Mammary epithelial cell (primary cell): Measurements from ENCODE around the gene MAP6.

ENCODE experiments used
- CTCF ChIP-seq, 2 donors: IDR thresholded peaks in 1 of 2; conservative IDR thresholded peaks in 1 of 2; 2 replicates each; pipeline ENCODE4 v1.5.1; 2011 to 2012; ENCODE audit warnings: inconsistent platforms in 2 of 2, low read length in 2 of 2, mild to moderate bottlenecking in 2 of 2, control low read depth in 1 of 2, low read depth in 1 of 2; ENCODE audit not compliant: insufficient read depth in 1 of 2; ENCODE audit errors: extremely low read depth in 1 of 2
- EZH2 ChIP-seq: IDR thresholded peaks from 2 replicates; pipeline ENCODE4 v1.6.1; 2012; ENCODE audit warnings: low read length, inconsistent platforms, borderline replicate concordance

GRCh38 chr11:75553182-75553581, 115.7 kb downstream of the MAP6 start:
- no peak for TF ChIP-seq CTCF (conservative IDR thresholded peaks at IDR 0.05 in 1 of 2, IDR thresholded peaks at IDR 0.05 in 1 of 2; ENCODE audit: extremely low read depth in 1 of 2, insufficient read depth in 1 of 2, low read depth in 1 of 2, low read length in 2 of 2)
- no peak for TF ChIP-seq EZH2
